Stimulated activated CD4-positive, alpha-beta T cell treated with anti-CD3 and anti-CD28 coated beads, Interleukin-4, amount 100 ng/mL, for 48 hours (primary cell): ENCODE measurements around the gene CADM2.
"Not testable (repeated sequence)": the region's sequence is repeated elsewhere in the genome, so short reads cannot be mapped to it uniquely, and the experiment has no call there.

Source experiments
- DNase-seq, 2 donors: peaks; one replicate each; pipeline ENCODE4 v3.0.0-alpha.2; 2020; ENCODE audit warnings: low read depth in 2 of 2

CADM2 gene

GRCh38 chr3:85077018-85077417 is 118.2 kb downstream of the CADM2 start:
- DNase-seq: no peak

DNA sequence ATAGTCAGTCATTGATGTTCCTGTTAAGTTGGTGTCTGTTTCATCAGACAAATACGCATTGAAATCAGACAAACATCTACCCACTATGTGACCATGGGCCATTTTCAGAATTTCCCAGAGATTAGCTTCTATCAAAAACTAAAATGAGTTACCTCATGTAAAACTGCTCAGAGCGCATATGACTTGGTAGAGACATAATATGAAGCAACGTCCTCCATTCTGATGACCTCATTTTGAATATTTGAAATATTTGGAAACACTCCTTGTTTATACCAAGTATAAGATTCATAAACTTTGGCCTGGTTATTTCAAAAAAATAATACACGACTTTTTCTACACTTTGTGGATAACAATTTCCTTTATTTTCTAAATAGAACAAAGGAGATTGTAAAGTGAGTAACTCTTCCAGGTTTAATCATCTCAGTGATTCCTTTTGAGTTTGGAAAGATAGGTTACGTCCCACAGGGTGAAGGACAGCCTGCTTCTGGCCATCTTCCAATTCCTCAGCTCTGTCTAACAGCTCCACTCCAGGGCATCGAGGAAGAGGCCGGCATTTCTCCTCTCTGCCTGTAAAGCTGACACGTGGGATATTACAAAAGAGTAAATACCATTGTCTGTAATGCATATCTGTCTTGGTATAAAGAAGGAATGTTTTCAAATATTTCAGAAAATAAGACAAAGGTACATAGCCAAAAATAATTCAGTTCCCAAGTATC is 122.6 kb downstream of the CADM2 start:
- no peak for DNase-seq

DNA sequence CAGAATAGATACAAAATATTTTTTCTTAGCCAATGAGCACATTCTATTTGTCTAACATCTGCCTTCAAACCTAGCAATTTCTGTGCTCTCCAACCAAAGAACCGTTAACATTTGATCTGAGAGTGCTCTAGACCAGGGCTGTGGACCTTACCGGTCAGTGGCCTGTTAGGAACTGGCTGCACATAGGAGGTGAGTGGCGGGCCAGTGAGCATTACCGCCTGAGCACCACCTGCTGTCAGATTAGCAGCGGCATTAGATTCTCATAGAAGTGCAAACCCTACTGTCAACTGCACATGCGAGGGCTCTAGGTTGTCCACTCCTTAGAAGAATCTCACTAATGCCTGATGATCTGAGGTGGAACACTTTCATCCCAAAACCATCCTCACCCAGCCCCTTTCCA is 131.7 kb downstream of the CADM2 start:
- DNase-seq: no peak

DNA sequence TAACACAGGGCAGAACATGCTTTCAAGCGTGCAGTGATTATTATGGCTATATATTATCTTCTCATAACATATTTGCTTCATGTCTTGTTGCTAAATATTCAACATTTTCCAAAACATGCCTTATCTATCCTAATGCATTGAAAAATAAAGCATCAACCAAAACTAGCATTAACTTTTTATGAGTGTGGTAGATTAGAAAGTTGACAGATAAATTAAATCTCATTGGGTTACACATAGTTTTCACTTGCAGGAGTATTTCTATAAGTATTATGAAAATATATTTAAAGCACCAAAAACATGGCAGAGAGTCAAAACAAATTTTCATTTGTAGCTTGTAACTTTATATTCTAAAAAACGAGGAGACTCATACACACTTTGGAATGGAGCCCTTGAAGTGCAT is 141.5 kb downstream of the CADM2 start:
- no peak for DNase-seq

- DNase-seq: no peak
Observed at GRCh38 chr3:85102781-85103180, 144.0 kb downstream of the CADM2 start.

DNA sequence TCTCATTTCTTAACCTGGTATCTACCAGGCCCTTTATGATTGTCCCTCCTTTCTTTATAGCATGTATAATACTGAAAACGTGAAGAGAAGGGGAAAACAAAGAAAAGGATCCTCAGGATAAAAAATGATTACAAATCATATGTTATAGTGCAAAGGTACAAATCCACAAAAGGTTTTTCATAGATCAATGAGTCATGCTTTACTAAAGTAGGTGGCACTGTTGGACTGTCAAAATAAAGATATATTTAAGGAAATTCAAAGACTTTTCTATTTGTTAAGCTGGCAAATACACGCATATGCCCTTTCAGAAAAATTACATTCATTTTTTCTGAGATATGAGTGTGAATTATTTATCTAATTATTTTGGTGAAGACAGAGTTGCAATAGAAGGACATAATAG is 151.6 kb downstream of the CADM2 start:
- DNase-seq: no peak

DNA sequence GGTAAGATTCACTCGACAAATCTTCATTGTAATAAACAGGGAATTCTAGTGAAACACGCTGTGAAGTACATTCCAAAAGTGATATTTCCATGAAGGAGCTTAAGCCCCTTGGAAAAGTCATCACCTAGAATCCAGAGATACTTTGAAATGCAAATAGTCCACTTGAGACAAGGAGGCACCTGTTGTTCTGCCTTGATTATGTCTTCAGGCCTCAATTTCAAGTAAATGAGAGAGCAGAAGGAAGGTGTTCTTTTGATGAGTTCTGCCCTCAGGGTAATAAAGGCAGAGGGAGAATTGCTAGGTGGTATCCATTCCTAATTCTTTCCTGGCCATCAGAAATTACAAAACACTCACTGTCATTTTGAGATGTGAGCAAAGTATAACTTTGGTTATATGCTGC is 162.1 kb downstream of the CADM2 start:
- DNase-seq: no peak

GRCh38 chr3:85132864-85133263 is 174.1 kb downstream of the CADM2 start:
- DNase-seq: not testable (repeated sequence)

DNA sequence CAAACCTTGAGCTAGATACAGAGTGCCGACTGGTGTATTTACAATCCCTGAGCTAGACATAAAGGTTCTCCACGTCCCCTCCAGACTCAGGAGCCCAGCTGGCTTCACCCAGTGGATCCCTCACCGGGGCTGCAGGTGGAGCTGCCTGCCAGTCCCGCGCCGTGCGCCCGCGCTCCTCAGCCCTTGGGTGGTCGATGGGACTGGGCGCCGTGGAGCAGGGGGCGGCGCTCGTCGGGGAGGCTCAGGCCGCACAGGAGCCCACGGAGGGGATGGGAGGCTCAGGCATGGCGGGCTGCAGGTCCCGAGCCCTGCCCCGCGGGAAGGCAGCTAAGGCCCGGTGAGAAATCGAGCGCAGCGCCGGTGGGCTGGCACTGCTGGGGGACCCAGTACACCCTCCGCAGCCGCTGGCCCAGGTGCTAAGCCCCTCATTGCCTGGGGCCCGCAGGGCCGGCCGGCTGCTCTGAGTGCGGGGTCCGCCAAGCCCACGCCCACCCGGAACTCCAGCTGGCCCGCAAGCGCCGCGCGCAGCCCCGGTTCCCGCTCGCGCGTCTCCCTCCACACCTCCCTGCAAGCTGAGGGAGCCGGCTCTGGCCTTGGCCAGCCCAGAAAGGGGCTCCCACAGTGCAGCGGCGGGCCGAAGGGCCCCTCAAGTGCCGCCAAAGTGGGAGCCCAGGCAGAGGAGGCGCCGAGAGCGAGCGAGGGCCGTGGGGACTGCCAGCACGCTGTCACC is 175.1 kb downstream of the CADM2 start:
- DNase-seq: not testable (repeated sequence)

GRCh38 chr3:85142626-85143025 is 183.8 kb downstream of the CADM2 start:
- DNase-seq: no peak

GRCh38 chr3:85148036-85148435 is 189.2 kb downstream of the CADM2 start:
- DNase-seq: no peak

- DNase-seq: no peak
Observed at GRCh38 chr3:85151555-85151954, 192.8 kb downstream of the CADM2 start.

- not testable (repeated sequence) for DNase-seq
Observed at GRCh38 chr3:85153279-85153678, 194.5 kb downstream of the CADM2 start.

- DNase-seq: no peak
Observed at GRCh38 chr3:85159376-85159775, 200.6 kb downstream of the CADM2 start.

DNA sequence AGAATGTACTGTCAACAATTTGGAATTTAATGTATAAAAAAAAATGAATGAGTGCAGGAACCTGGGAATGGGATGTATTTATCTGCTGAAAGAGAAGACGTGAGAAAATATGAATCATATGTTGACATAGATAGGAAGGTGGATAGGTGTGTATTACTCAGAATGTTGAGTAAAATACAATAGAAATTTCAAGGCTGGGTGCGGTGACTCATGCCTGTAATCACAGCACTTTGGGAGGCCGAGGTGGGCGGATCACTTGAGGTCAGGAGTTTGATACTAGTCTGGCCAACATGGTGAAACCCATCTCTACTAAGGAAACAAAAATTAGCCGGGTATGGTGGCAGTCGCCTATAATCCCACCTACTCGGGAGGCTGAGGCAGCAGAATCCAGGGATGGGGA is 202.8 kb downstream of the CADM2 start:
- no peak for DNase-seq

GRCh38 chr3:85162905-85163304 is 204.1 kb downstream of the CADM2 start:
- DNase-seq: no peak

DNA sequence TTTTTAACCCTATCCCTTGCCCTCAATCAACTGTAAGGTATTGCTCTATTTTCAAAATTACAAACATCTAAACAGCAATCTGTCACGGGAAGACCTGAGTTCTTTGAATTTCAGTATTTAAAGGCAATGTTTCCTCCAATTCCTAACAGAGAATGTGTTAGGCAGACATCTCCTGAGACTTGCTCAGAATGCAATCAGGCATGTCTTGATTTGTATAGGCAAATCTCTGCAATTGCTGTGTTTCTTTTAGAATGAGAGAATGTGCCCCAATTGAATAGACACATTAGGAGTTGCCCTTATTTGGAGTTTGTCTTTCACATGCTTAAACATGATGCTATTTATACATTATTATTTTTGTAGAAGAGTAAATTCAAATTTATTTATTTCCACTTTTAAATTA is 205.6 kb downstream of the CADM2 start:
- no peak for DNase-seq

GRCh38 chr3:85167576-85167975 is 208.8 kb downstream of the CADM2 start:
- no peak for DNase-seq

DNA sequence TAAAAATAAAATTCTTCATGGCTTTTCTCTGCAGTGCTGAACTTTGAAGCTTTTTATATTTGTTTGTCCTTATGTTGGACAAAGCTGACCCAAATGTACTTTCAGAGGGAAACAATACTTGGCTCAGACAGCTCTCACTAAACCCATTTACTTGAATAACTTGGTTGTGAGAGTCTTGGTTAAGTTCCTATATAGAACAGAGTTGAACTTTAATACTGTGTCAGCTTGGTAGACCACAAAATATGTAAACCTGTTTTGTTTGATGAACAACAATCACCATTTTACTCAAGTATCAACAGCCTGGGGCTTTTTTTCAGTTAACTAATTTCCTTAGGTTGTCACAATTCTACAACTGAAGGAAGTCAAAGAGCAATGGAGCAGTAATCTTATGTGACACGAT is 211.9 kb downstream of the CADM2 start:
- no peak for DNase-seq

DNA sequence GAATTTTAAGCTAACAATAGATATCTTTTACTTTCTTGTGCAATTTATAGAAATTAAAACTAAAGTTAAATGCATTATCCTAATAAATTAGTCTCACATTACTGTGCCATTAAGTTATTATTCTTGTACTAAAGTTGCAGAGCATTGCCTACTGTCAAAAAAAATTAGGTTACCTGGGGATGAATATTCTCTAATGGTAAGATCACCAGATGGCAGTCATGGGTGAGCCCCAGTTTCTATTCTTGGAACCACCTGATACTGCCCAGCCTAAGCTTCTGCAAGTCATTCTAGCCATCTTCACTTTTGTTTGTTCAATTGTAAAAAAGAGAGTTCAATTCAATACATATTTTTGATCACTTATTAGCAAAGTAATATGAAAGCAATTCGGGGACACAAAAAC is 213.2 kb downstream of the CADM2 start:
- DNase-seq: no peak

GRCh38 chr3:85176799-85177198 is 218.0 kb downstream of the CADM2 start:
- no peak for DNase-seq

DNA sequence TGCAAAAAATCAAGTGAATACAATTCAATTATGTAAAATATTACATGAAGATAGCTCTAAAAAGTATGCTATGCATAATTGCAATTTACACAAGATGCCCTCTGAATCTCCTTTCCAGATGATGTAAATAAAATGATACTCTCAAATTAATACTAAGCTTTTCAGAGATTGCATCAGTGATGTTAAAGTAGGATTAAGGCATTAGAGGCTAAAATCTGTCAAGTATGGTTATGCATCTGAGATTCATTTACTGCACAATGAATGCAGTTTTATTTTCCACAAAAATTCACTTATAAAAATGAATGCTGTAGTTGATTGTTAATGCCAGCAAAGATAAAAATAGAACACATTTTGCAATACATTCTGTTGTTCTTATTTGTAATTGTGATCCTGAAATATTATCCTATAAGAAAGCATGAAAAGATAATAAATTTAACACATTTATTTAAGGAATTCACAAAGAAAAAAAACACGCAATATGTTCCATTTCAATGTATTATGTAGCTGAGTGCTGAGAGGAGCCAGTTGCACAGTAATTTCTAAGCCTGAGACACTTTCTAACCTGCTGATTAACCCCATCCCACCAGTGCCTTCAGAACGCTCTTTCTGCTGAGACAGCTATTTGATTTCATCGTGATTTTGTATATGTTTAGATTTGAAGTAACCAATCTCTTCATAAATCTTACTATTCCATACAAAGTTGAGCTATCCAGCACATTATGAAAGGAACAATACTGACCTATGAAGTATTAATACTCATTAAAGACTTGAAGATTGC is 224.4 kb downstream of the CADM2 start:
- no peak for DNase-seq

DNA sequence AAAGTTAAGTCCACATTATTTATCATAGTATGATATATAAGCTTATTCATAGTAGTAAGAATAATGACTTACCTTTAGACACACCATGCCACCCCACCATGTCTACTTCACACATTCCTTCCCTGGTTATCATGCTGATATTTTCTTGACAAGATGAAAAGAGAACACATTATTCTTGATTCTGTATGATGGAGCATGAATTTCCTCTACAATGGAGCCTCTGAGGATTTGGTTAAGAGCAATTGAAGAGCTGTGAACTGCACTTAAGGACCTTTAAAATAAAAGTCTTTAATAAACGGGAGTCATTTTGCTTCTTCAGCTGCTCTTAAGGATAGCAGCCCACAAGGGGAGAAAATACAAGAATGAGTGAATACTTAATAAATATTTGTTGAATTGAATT is 226.7 kb downstream of the CADM2 start:
- DNase-seq: no peak
